Fibroblast of lung (primary cell): ENCODE data around the gene DBH. TPM values are rescaled to one million over a fixed set of nuclear protein-coding genes. Genes with fewer than 3 reads are reported as not detected.

Source experiments
- DNase-seq, 2 donors: peaks; one replicate each; pipeline versions ENCODE4 v3.0.0 to v3.0.0-alpha.2; 2010; ENCODE audit warnings: low read depth in 2 of 2
- H2AFZ ChIP-seq: 2 replicates; pipeline ENCODE4 v1.5.1; 2012; ENCODE audit warnings: low read length, control low read depth, inconsistent platforms
- H3K27ac ChIP-seq: 2 replicates; pipeline ENCODE4 v1.5.1; 2011; ENCODE audit warnings: low read length, control low read depth; ENCODE audit not compliant: insufficient read depth
- H3K27me3 ChIP-seq: 2 replicates; pipeline ENCODE4 v1.5.1; 2011; ENCODE audit warnings: mild to moderate bottlenecking, low read length; ENCODE audit not compliant: control insufficient read depth, insufficient read depth
- H3K36me3 ChIP-seq: 2 replicates; pipeline ENCODE4 v1.5.1; 2011; ENCODE audit warnings: low read length; ENCODE audit not compliant: control insufficient read depth, insufficient read depth
- H3K4me1 ChIP-seq: 2 replicates; pipeline ENCODE4 v1.5.1; 2011; ENCODE audit warnings: low read length; ENCODE audit not compliant: control insufficient read depth, insufficient read depth; ENCODE audit errors: extremely low read depth
- H3K4me2 ChIP-seq: 2 replicates; pipeline ENCODE4 v1.5.1; 2011; ENCODE audit warnings: low read length, control low read depth; ENCODE audit not compliant: insufficient read depth; ENCODE audit errors: extremely low read depth
- H3K4me3 ChIP-seq, 4 experiments: fragments of 200-600 bp in 1 of 4; sonication (generic) in 1 of 4; replicated peaks in 1 of 4; 2 replicates each; pipeline ENCODE4 v1.5.1; 2011 to 2016; ENCODE audit warnings: low read length in 4 of 4, low read depth in 3 of 4, mild to moderate bottlenecking in 3 of 4, control low read depth in 2 of 4, inconsistent platforms in 1 of 4, mixed read lengths in 1 of 4; ENCODE audit not compliant: insufficient read depth in 1 of 4; ENCODE audit errors: control extremely low read depth in 1 of 4
- H3K79me2 ChIP-seq: 2 replicates; pipeline ENCODE4 v1.5.1; 2012; ENCODE audit warnings: mild to moderate bottlenecking, low read length, inconsistent platforms; ENCODE audit not compliant: control insufficient read depth, insufficient read depth
- H3K9ac ChIP-seq: 2 replicates; pipeline ENCODE4 v1.5.1; 2011; ENCODE audit warnings: mild to moderate bottlenecking, low read length, control low read depth; ENCODE audit not compliant: insufficient read depth
- H3K9me3 ChIP-seq: 2 replicates; pipeline ENCODE4 v1.5.1; 2012; ENCODE audit warnings: low read depth, low read length; ENCODE audit not compliant: control insufficient read depth, insufficient read depth
- H4K20me1 ChIP-seq: 2 replicates; pipeline ENCODE4 v1.5.1; 2011; ENCODE audit warnings: low read length; ENCODE audit not compliant: control insufficient read depth, insufficient read depth; ENCODE audit errors: extremely low read depth
- EZH2 ChIP-seq: IDR thresholded peaks from 2 replicates; pipeline ENCODE4 v1.5.1; 2012; ENCODE audit warnings: low read length, control low read depth, mild to moderate bottlenecking; ENCODE audit errors: missing control alignments
- polyA plus RNA-seq, 2 donors: library from polyadenylated mRNA; depleted of rRNA in 1 of 2; stranded (reverse) in 1 of 2; unstranded in 1 of 2; fragments of >200 nt; gene quantifications; 2 replicates each; pipeline ENCODE4 v1.2.1, GENCODE V29; 2011 to 2012; ENCODE audit warnings: missing spikeins in 1 of 2
- total RNA-seq: library from RNA; depleted of rRNA; stranded (reverse); fragments of >200 nt; gene quantifications from 2 replicates; pipeline ENCODE4 v1.2.1, GENCODE V29; 2014
- TF ChIP-seq, protein P1 (sequence below), 2 donors: IDR thresholded peaks in 1 of 2; conservative IDR thresholded peaks in 1 of 2; 1 replicate in 1 of 2; 2 replicates in 1 of 2; pipeline ENCODE4 v1.5.1; 2011 to 2012; ENCODE audit warnings: low read length in 2 of 2, control low read depth in 1 of 2, inconsistent platforms in 1 of 2, low read depth in 1 of 2, mild to moderate bottlenecking in 1 of 2

DBH gene
- total and polyA plus RNA-seq, 2 donors (not counting 1 experiment from before 2014, with no cell fraction given): not detected

DNA sequence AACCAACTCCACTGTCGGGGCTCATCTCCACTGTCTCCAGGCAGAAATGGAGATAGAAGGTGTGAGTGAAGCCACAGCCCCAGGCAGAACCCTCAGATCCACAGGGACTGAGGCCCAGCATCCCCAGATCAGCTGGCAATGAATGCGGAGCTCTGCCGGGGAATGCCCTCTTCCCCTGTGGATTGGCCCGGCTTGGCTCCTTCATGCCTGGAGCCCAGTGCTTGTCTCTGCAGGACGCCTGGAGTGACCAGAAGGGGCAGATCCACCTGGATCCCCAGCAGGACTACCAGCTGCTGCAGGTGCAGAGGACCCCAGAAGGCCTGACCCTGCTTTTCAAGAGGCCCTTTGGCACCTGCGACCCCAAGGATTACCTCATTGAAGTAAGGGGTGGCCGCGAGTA is 3.5 kb downstream of the DBH start:
- Histone ChIP-seq H3K4me1 (no peaks in the 10 kb centered on the region), H3K9me3 (no peaks in the 10 kb centered on the region), H3K4me2 (no peak overlapping the region), H2AFZ (no peak overlapping the region), H4K20me1 (no peaks in the 10 kb centered on the region), H3K27me3 (no peaks in the 10 kb centered on the region), H3K79me2 (no peaks in the 10 kb centered on the region), H3K27ac (no peak overlapping the region), H3K9ac (no peak overlapping the region), H3K4me3 (no peak overlapping the region), H3K36me3 (no peaks in the 10 kb centered on the region)
- TF ChIP-seq, protein P1, sequence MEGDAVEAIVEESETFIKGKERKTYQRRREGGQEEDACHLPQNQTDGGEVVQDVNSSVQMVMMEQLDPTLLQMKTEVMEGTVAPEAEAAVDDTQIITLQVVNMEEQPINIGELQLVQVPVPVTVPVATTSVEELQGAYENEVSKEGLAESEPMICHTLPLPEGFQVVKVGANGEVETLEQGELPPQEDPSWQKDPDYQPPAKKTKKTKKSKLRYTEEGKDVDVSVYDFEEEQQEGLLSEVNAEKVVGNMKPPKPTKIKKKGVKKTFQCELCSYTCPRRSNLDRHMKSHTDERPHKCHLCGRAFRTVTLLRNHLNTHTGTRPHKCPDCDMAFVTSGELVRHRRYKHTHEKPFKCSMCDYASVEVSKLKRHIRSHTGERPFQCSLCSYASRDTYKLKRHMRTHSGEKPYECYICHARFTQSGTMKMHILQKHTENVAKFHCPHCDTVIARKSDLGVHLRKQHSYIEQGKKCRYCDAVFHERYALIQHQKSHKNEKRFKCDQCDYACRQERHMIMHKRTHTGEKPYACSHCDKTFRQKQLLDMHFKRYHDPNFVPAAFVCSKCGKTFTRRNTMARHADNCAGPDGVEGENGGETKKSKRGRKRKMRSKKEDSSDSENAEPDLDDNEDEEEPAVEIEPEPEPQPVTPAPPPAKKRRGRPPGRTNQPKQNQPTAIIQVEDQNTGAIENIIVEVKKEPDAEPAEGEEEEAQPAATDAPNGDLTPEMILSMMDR (conservative IDR thresholded peaks at IDR 0.05 in 1 of 2, IDR thresholded peaks at IDR 0.05 in 1 of 2; ENCODE audit: low read depth in 1 of 2, low read length in 2 of 2): no peak
- TF ChIP-seq EZH2: no peak
- DNase-seq: no peak

DNA sequence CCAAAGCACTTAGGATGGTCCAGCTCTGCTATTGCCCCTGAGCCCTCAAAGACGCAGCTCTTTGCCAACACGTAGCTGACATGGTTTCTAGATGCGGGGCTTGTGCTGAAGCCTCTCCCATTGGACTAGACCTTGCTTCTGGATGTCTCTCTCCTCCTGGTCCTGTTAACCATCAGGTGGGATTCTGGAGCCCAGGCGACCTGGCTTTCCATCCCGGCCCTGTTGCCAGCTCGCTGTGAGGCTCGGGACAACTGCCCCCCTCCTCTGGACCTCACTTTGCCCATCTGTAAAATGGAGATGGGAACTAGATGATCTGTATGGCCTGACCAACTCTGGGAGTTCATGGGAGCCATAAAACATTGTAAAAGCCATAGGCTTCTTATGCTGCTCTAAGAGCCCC is 4.0 kb downstream of the DBH start:
- Histone ChIP-seq H3K4me3 (no peak overlapping the region), H3K4me2 (no peak overlapping the region), H3K27ac (no peak overlapping the region), H2AFZ (no peak overlapping the region), H3K4me1 (no peaks in the 10 kb centered on the region), H3K27me3 (no peaks in the 10 kb centered on the region), H3K79me2 (no peaks in the 10 kb centered on the region), H3K9ac (no peak overlapping the region), H3K9me3 (no peaks in the 10 kb centered on the region), H3K36me3 (no peaks in the 10 kb centered on the region), H4K20me1 (no peaks in the 10 kb centered on the region)
- TF ChIP-seq, protein P1 (conservative IDR thresholded peaks at IDR 0.05 in 1 of 2, IDR thresholded peaks at IDR 0.05 in 1 of 2; ENCODE audit: low read depth in 1 of 2, low read length in 2 of 2): no peak
- no peak for TF ChIP-seq EZH2
- no peak for DNase-seq

DNA sequence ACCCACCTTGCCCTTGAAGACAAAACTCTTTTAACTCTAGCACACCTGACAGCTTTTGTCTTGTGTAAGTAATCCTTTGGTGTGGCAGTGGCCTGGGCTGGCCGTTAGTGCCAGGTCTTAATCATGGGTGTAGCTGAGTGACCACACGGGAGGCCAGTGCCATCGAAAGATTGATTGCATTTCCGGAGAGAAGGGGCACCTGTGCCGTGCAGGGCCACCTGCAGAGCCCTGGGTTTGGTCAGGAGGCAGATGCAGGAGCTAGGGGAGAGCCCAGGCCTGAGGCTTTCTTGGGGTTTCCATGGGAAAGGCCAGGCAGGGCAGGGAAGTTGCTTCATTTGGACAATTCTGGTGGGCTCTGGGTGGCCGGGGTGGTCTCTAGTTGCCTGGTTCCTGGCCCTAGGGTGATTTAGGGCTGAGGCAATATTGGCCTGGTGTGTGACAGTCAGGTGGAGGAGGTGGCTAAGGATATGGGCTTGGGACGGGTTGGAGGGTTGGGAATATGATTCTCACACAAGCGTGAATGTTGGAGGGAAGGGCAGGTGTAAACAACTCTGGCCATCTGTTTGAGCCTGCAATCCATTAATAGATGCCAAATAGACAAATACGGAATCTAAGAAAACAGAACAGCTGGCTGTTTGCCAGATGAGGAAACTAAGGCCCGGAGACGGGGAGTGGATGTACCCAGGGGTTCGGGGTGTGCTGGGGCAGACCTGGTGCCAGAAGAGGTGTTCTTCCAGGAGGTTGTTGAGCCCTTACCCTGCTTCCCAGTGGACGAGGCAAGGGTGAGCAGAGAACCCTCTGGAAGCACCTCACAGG is 4.6 kb downstream of the DBH start:
- Histone ChIP-seq H3K4me3 (no peak overlapping the region), H2AFZ (no peak overlapping the region), H3K9me3 (no peaks in the 10 kb centered on the region), H4K20me1 (no peaks in the 10 kb centered on the region), H3K79me2 (no peaks in the 10 kb centered on the region), H3K36me3 (no peaks in the 10 kb centered on the region), H3K27ac (no peak overlapping the region), H3K9ac (no peak overlapping the region), H3K4me1 (no peaks in the 10 kb centered on the region), H3K4me2 (no peak overlapping the region), H3K27me3 (no peaks in the 10 kb centered on the region)
- TF ChIP-seq, protein P1 (conservative IDR thresholded peaks at IDR 0.05 in 1 of 2, IDR thresholded peaks at IDR 0.05 in 1 of 2; ENCODE audit: low read depth in 1 of 2, low read length in 2 of 2): no peak
- TF ChIP-seq EZH2: no peak
- no peak for DNase-seq
